SIG-M5 (cell line): ENCODE measurements around the gene SLC37A3.
A peak's percentile ranks its signal among the peaks of the same experiment; 100 is the strongest.
"Not testable (repeated sequence)": the region's sequence is repeated elsewhere in the genome, so short reads cannot be mapped to it uniquely, and the experiment has no call there.

Source experiments
- DNase-seq: peaks from one replicate; lab custom pipeline; 2025; lab: John Stamatoyannopoulos, UW

SLC37A3 gene

DNA sequence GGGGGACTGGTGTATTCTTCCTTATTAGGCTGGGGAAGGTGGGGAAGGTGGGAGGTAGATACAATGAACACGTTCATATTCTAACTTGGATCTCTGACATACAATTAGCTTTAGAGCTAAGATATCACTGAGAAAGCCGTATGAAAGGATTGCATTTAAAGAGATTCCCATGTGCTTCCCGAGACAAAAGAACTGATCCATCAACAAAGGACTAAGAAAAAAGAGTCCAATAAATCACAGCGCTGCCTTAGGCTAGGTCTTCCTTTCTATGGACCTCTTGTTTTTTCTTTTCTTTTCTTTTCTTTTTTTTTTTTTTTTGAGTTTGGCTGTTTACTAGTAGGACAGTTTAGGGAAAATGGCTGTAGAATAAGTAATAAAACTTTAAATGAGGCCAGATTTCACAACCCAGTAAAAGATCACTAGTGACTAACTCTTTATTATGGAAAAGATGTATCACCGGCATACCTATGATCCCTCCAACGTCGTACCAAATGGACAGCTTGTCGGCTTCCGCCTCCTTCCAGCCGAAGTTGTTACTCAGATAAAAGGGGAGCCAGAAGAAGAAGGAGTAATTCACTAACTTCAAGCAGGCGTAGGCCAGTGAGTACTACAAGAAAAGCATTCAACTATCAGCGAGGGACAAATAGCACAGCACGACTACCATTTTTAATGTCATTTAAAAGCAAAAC is 50.0 kb downstream of the SLC37A3 start:
- DNase-seq, result no peak

DNA sequence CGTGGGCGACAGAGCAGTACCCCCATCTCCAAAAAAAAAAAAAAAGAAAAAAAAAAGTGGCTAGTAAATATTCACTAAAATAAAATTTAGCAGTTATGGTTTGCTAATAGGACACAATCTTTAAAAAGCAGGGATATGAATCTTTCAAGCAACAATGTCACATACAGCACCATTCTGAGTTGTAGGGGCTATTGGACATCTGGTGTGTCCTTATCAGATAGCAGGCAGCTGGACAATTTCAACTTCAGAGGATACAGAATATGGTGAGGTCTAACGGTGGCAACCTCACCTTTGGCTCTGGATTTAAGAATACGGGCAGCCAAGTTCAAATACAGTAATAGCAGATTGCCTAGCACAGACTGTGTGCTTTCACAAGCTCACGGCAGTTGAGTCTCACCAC is 51.1 kb downstream of the SLC37A3 start:
- DNase-seq, result no peak

DNA sequence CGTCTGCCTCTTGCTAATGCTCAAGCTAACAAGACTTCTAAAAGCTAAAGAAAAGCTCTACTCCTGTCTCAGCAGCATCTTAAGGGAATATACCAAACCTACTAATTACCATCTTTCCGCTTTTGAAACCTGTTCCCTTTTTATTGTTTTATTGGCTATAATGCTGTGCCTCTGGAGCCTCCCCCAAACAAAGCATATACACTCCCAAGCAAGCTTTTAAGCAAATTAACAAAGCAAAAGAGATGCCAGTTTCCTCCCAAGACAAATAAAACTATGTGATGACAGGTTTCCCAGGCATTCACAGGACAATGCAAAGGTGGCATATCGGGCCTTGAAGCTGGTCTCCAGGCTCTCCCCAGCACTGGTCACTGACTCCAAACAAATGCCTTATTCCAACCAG is 52.9 kb downstream of the SLC37A3 start:
- no peak for DNase-seq

DNA sequence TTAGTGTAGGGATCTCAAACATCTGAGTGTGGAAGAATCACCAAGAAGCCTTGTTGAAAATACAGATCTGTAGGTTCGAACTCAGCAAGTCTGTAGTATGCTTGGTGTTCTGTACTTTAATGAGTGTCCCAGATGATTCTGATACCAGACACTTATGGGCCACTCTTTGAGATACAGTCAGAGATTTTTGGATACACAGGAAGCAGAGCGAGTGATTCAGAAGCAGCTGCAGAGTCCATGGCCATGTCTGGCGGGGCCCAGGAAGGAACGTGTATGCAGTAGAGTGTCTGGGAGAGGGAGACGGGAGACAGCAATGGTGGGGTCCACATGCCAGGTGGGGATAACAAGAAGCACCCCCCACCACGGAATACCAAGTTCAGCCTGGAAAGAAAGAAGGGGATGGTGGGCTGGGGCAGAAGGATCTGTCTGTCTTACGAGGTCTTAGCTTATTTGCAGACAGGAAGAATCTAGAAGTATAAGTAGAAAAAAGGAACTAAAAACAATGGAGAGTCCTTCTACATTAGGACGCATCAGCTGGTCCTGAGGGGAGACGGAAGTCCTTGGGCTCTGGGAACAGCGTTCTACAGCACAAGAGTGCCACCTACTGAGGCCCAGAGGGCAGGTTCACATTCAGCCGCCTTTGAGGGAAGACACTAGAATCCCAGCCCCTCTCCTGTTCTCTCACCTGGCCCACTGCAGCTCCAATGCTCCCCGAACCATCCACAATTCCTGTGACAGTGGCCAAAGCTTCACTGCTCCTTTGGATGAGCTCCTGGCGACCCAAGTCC is 55.4 kb downstream of the SLC37A3 start:
- DNase-seq, result peak; percentile 12

DNA sequence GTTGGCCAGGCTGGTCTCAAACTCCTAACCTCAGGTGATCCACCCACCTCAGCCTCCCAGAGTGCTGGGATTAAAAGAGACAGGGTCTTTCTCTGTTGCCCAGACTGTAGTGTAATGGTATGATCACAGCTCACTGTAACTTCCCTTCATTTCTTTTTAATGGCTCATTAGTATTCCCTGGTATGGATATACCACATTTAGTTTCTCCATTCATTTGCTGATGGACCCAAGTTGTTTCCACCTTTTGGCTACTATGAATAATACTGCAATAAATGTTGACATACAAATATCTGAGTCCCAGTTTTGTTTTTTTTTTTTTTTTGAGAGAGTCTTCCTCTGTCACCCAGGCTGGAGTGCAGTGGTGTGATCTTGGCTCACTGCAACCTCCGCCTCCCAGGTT is 59.4 kb downstream of the SLC37A3 start:
- DNase-seq, result not testable (repeated sequence)

DNA sequence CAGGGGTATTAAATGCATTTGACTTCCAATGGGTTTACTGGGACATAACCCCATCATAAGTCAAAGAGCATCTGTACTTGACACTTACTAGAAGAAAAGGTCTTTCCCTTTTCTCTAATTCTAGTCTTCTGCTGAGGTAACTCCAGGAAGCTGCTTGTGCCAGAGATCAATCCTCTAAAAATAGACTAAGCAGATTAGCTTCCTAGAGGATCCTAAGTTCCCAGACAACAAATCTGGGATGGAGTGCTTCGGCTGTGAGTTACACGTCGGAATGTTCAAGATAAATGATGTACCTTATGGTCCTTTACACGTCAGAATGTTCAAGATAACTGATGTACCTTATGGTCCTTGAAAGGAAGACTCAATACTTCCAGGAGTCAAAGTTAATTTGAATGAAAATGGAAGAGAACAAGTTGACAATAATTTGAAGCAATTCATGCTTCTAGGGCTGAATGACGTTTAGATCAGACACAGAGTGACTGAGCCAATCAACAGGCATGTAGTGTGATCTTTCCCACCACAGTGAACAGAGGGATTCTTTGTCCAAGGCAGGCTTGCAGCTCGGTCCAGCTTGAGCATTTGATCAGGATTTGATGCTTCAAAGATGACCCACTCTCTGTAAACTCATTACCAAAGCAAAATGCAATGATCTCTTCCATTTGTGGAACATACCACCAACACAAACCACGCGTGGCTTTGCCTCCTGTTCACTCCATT is 63.8 kb downstream of the SLC37A3 start:
- DNase-seq, result no peak

DNA sequence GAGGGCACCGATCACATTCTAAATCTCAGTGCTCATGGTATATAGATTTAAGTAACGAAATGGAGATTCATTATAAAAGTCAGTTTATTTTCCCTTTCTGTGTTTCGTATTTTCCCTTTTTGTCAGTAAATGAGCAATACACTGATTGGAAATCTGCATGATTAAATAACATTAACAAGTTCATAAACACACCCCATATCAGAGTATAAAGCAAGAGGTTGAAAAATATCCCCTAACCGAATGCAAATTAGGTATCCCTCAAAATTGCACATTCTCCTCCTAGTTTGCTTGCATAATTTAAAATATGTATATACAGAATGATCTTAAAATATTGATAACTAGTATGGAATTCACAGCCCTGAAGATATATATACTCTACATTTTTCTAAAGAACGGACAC is 64.6 kb downstream of the SLC37A3 start:
- no peak for DNase-seq

DNA sequence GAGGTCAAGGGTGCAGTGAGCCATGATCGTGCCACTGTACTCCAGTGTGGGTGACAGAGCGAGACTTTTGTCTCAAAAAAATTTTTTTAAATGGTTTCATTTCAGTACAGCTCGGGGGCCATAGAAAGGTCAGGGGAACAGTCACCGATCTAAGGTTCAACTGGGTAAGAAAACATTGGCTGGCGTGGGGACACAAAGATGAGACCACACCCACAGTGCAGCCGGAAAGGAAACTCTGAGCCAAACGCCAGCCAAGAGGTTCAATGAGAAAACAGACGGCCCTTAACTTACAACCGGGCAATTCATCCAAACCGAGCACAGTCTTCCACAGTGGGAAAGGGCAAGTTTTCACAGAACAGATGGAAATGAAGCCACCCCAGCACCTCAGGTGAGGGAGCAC is 65.1 kb downstream of the SLC37A3 start:
- no peak for DNase-seq

DNA sequence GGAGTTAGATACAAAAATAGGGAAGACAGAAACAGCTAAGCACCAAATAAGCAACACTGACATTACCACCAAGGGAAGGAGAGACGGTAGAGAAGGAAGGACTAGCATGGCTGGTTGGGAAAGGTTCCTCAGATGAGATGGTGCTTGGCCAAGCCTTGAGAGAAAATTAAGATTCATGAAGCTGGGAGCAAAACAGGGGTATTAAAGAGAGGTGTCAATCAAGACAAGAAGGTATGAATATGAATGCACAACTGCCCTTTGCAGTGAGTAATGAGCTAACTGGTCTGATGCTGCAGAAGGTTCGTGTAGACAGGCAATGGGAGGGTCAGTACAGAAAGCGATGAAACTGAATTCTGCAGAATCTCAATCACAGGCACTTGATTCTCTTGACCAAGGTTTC is 67.7 kb downstream of the SLC37A3 start:
- no peak for DNase-seq

DNA sequence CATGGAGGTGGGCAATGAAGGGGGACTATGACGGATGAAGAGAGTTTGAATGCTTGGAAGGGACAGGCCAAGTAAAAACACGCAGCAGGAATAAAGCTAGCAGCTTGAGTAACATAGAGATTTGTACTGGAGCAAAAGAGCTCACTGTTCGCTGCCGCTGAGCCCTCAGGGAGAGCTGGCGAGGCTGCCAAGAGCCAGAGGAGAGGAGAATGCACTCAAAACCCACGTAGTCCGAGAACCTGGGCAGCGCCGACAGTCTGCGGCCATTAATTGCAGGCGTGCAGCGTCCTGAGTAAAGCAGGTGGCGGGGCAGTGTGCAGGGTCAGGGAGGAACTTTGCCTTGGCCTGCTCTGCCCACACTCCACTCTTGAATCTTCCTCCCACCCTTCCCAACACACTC is 68.2 kb downstream of the SLC37A3 start:
- DNase-seq, result no peak

DNA sequence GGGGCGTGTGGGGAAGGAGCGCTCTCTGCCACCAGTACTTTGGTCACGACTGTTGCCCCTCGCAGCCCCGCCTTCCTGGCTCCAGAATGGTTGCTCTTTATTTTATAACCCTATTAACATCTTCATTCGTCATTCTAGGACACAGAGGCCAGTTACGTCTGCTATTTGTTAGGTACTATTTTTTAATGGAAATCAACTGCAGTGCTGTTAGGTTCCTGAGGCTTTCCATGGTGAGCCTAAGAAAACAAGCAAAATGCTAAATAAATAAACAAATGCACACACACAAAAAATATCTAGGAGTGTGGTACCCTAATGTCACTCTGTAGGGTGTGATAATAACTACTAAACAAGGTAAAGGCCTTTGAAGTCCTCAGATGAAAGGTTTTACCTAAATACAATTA is 71.1 kb downstream of the SLC37A3 start:
- DNase-seq, result no peak

DNA sequence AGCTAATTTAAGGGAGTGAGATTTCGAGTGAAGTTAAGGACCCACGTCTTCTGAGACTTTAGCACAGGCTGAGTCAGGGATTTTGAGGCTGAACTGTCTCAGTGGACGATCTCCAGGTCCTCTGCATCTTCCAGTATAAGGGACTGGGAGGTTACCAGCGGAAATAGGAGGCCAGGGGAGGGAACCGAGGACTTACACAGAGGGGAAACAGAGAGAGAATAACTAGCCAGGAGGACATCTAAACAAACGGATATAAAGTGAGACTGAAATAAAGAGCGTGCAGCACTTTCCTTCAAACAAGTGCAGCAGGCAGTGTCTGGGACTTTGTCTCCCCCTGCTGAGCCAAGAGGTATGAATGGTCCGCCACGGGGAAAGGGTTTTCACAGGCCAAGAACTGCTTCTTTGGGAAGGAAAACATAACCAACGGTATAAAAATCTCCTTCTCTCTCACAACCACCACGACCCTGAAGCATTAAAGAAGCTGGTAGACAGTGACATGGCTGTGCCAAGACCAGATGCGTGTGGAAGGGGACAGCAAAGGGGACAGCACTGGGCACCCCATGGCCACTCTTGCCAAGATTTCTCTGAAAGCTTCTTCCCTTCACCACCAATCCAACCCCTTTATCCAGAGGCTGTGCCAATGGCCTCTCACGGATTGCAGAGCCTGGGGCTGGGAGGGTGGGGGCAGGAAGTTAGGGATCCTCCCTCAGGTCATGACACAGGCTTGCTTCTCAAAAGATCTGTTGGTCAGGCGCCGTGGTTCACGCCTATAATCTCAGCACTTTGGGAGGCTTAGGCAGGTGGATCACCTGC is 72.0 kb downstream of the SLC37A3 start:
- no peak for DNase-seq

DNA sequence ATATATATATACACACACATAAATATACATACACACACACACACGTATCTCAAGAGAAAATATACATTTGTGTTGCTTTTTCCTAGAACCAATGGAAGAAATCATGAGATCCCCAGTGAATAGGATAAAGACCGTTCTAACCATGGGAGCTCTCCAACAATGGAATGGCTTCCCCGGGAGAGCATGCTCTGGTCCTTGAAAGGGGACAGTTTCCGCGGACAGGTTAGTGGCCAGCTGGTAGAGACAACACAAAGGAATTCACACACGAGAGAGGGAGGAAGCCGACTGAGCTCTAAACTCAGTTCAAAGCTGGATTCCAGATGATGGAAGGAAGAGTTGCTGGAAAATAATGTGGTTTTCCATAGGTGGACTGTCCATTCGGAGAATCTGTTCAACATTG is 72.7 kb downstream of the SLC37A3 start:
- no peak for DNase-seq

DNA sequence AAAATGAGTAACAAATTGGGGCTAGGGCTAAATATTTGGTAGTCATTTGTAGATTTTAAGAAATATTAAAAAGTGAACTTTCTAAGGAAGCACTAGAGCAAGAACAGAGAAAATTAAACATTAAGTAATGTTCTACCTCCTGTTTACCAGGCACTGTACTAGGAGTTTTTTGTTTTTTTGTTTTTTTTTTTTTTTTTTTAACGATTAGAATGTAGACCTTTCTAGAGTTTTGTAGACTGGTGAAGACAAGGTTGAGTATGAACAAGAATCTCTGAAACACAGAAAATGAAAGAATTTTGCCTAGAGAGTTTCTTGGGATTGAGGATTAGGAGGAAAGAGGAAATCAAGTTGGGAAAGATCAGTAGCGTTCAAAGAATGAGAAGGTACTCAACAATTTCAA is 73.6 kb downstream of the SLC37A3 start:
- DNase-seq, result no peak

DNA sequence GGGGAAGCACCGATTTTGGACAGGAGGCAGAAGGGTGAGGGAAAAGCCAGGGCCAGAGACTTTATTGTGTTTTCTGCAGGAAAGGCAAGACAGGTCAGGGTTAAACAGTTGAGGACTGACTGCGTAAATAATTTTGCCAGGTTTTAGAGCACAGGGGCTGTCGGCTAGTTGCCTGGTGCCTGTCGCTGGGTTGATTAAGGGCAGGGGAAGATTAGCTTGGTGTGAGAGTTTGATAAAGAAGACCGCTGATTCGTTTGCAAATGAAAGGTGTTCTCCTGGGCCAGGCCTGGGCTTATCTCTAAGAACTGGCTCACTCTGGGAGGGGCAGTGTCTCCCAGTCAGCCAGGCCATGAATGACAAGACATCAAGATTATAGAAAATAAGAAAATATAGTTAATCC is 75.6 kb downstream of the SLC37A3 start:
- no peak for DNase-seq

DNA sequence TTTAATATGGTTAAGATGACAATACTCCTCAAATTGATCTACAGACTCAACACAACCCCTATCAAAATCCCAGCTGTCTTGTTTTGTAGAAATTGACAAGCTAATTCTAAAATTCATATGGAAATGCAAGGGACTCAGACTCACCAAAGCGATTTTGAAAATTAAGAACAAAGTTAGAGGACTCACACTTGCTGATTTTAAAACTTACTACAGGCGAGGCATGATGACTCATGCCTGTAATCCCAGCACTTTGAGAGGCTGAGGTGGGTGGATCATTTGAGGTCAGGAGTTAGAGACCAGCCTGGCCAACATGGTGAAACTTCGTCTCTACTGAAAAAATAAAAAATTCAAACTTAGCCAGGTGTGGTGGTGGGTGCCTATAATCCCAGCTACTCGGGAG is 78.3 kb downstream of the SLC37A3 start:
- not testable (repeated sequence) for DNase-seq

DNA sequence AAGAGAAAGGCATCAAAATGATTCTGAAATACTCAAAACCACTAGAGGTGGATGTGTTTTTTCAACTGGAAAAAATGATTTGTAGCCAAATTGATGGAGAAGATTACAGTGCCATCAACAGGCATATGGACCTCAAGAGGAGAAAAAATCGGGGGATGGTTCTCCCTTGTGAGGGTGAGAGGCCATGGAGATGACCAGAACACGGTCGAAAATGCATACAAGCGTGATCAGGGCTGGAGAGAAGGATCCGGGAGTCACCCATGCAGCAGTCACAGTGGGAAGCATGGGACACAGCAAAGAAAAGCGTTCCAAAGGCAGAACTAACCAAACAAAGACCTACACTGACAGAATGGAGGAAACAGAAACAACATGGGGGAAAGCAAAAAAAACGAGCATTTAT is 80.3 kb downstream of the SLC37A3 start:
- no peak for DNase-seq

DNA sequence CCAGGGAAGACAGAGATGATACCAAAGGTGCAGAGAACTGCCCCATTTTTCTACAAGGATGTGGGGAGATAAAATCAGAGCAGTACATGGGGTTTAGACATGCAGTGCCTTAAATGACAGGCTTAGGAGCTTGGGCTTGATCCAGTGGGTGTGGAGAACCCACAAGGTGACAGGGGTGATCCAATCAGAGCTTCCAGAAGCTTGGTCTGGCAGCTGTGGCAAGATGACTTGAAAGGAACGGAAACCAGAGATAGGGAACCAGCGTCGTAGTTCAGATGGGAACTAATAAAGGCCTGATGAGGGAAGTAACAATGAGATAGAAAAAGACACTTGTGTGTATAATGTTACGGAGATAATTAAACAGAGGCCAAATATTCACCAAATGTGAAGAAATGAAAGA is 80.7 kb downstream of the SLC37A3 start:
- no peak for DNase-seq

DNA sequence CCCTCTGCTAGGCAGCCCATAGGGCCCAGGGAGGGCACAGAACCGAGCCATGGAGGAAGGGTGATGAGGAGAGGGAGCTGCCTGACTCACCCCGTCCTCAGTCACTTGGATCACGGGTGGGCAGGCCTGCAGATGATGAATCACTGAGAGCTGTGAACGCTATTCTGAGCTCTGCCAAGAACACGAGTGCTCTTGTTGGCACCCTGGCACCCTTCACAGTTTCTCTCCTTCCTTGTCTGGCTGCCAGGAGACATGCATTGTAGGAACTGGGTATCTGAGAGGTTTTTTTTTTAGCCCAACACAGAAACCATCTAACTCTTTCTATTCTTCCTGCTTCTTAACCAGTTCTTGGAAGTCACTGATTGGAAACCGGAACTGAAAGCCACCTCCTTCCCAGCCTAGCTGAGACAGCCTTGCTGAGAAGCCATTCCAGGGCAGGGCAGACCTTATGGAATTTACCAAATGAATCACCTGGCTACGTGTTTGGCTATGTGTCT is 82.1 kb downstream of the SLC37A3 start:
- no peak for DNase-seq

DNA sequence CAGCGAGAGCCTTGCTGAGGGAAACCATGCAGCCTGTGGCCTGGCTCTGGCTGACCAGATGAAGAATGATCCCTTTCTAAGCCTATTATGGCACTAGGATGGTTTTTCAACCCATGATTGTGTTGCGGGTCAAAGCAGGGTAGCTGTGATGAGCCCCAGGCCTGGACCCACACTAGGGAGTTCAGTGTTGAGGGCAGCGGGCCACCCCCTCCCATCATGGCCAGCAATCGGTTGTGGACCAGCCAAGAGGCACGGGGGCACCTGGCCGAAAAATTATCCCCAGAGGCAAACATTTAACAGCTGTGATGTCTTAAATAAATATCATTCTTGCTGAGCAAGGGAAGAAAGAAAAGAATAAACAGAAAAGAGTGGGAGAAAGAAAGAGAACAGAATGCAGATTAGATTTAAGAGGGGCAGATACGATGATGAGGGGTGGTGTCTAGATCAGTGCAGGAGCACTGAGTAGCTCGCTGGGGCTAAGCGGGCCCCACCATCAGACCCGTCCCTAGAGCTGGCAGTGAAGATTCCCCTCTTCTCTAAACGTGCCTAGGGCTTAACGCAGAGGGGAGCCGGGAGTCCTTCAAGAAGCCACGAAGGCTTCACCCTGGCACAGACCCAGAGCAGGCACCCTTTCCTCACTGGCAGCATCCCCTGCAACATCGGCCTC is 82.7 kb downstream of the SLC37A3 start:
- DNase-seq, result no peak
